K562 (cell line): ENCODE data around the gene NTPCR. TPM values are rescaled to one million over a fixed set of nuclear protein-coding genes. Genes with fewer than 3 reads are reported as not detected.

Experiments used
- ATAC-seq: fragments of 200-7000 bp; cut with Tn5 transposase; 3 replicates; pipeline ENCODE4 v1.9.1; 2020; ENCODE audit warnings: moderate library complexity
- BruUV-seq: library from RNA; stranded (reverse); fragments of 400-500 nt; replicated peaks from 2 replicates; lab custom pipeline; 2021; lab: Mats Ljungman, UMichigan
- CTCF ChIA-PET: fragments of 300-600 bp; formaldehyde crosslinking; extraction: SDS; loops from one replicate; lab custom pipeline; 2021; ENCODE audit warnings: low intra/inter-chr PET ratio; lab: Yijun Ruan, JAX
- POLR2A ChIA-PET: fragments of 300-600, 350-650 bp; sonication (Branson Sonifier 250); formaldehyde crosslinking; extraction: SDS; loops from one replicate; lab custom pipeline; 2021; ENCODE audit warnings: antibody characterized with exemption, inconsistent platforms; lab: Yijun Ruan, JAX
- DNase-seq, 4 experiments: peaks; one replicate each; pipeline versions ENCODE4 v3.0.0 to v3.0.0-alpha.2; 2011 to 2018; ENCODE audit warnings: low spot score in 3 of 4, mixed read lengths in 3 of 4; ENCODE audit errors: extremely low read depth in 1 of 4
- FAIRE-seq: peaks from 2 replicates; lab custom pipeline; 2011; peaks lifted over from hg19 to GRCh38; lab: Jason Lieb, UNC
- H2AFZ ChIP-seq: 2 replicates; pipeline ENCODE4 v1.6.0; 2011; ENCODE audit warnings: low read depth, low read length, control low read depth, inconsistent platforms
- H3K27ac ChIP-seq: fragments of 200-600 bp; 3 replicates; pipeline ENCODE4 v1.8.0; 2011; ENCODE audit warnings: low read depth, mild to moderate bottlenecking, control low read depth, inconsistent platforms, low read length, moderate library complexity, mixed read lengths; ENCODE audit errors: extremely low read depth
- H3K27me3 ChIP-seq, 2 experiments: fragments of 300-600 bp in 1 of 2; 2 replicates in 1 of 2; 3 replicates in 1 of 2; pipeline versions ENCODE4 v1.6.0 to v1.8.0; 2011; ENCODE audit warnings: inconsistent platforms in 2 of 2, low read length in 2 of 2, mild to moderate bottlenecking in 1 of 2, mixed read lengths in 1 of 2, moderate library complexity in 1 of 2; ENCODE audit not compliant: control insufficient read depth in 2 of 2, insufficient read depth in 2 of 2
- H3K36me3 ChIP-seq: fragments of 300-600 bp; 3 replicates; pipeline ENCODE4 v1.8.0; 2011; ENCODE audit warnings: mild to moderate bottlenecking, low read length, inconsistent platforms; ENCODE audit not compliant: control insufficient read depth, insufficient read depth
- H3K4me1 ChIP-seq, 2 experiments: fragments of 200-600 bp in 1 of 2; replicated peaks in 1 of 2; 2 replicates in 1 of 2; 3 replicates in 1 of 2; pipeline versions ENCODE4 v1.5.1 to v1.8.0; 2011; ENCODE audit warnings: inconsistent platforms in 2 of 2, low read length in 2 of 2, mild to moderate bottlenecking in 1 of 2, mixed read lengths in 1 of 2, moderate library complexity in 1 of 2; ENCODE audit not compliant: control insufficient read depth in 2 of 2, insufficient read depth in 2 of 2
- H3K4me2 ChIP-seq: 2 replicates; pipeline ENCODE4 v1.6.1; 2011; ENCODE audit warnings: low read length, control low read depth, inconsistent platforms, mixed read lengths; ENCODE audit not compliant: insufficient read depth
- H3K4me3 ChIP-seq: fragments of 200-600 bp; sonication (generic), shearing (Covaris generic); 2 replicates; pipeline ENCODE4 v1.5.1; 2016; ENCODE audit warnings: control low read depth, inconsistent platforms
- H3K79me2 ChIP-seq: fragments of 200-600 bp; 3 replicates; pipeline ENCODE4 v1.8.0; 2011; ENCODE audit warnings: low read length, inconsistent platforms; ENCODE audit not compliant: control insufficient read depth, insufficient read depth
- H3K9ac ChIP-seq, 2 experiments: 2 replicates each; pipeline versions ENCODE4 v1.6.0 to v1.6.1; 2011; ENCODE audit warnings: low read depth in 2 of 2, low read length in 2 of 2, control low read depth in 1 of 2, inconsistent platforms in 1 of 2, mild to moderate bottlenecking in 1 of 2, mixed read lengths in 1 of 2; ENCODE audit not compliant: insufficient read depth in 1 of 2
- H3K9me1 ChIP-seq: one replicate; pipeline ENCODE4 v1.6.0; 2011; ENCODE audit warnings: inconsistent platforms, mild to moderate bottlenecking, low read length, moderate library complexity; ENCODE audit not compliant: control insufficient read depth, insufficient read depth
- H3K9me3 ChIP-seq: replicated peaks from 2 replicates; pipeline ENCODE4 v1.5.1; 2011; ENCODE audit warnings: low read depth, low read length, inconsistent platforms; ENCODE audit not compliant: control insufficient read depth, insufficient read depth
- H4K20me1 ChIP-seq: replicated peaks from 2 replicates; pipeline ENCODE4 v1.6.1; 2011; ENCODE audit warnings: low read length, inconsistent platforms, mixed read lengths; ENCODE audit not compliant: control insufficient read depth, insufficient read depth
- FOXA1 ChIP-seq: fragments of 450-650 bp; IDR thresholded peaks from 2 replicates; pipeline ENCODE4 v1.6.1; 2016; ENCODE audit warnings: mild to moderate bottlenecking, borderline replicate concordance
- FOXK1 ChIP-seq: sonication (generic); formaldehyde crosslinking; IDR thresholded peaks from 2 replicates; pipeline ENCODE4 v1.8.0; 2022; ENCODE audit warnings: missing genetic modification reagents, mild to moderate bottlenecking, borderline replicate concordance
- NFATC3 ChIP-seq: fragments of 450-650 bp; IDR thresholded peaks from 2 replicates; pipeline ENCODE4 v1.6.1; 2017; ENCODE audit warnings: mild to moderate bottlenecking
- RBBP5 ChIP-seq: fragments of 200-600 bp; sonication (generic); IDR thresholded peaks from 2 replicates; pipeline ENCODE4 v1.6.1; 2012; ENCODE audit warnings: borderline replicate concordance, mild to moderate bottlenecking, low read length, control low read depth, inconsistent platforms; ENCODE audit not compliant: insufficient read depth, poor library complexity, severe bottlenecking
- XRCC4 ChIP-seq: IDR thresholded peaks from one replicate; pipeline ENCODE4 v1.6.1; 2011; ENCODE audit not compliant: insufficient read depth, insufficient read length; ENCODE audit errors: extremely low read depth
- WGBS: fragments of 100-300 bp; shearing (Covaris generic); methylation state at CpG from one replicate; pipeline ENCODE4 v1.1.6; 2016; ENCODE audit warnings: low coverage, mixed read lengths; ENCODE audit not compliant: insufficient coverage; ENCODE audit errors: missing lambda C conversion rate; 5-methylcytosine and 5-hydroxymethylcytosine counted together
- in situ Hi-C: fragments of 300-500 bp; cut with MboI; formaldehyde crosslinking; loops from 4 replicates; pipeline ENCODE4 v1.15.0; 2018; ENCODE audit warnings: inconsistent platforms, mixed read lengths
- intact Hi-C: fragments of 100-400 bp; cut with micrococcal nuclease; formaldehyde crosslinking; loops from 2 replicates; pipeline ENCODE4 v1.14.2; 2022
- polyA plus RNA-seq, 8 experiments: library from polyadenylated mRNA; depleted of rRNA in 4 of 8; stranded (reverse) in 5 of 8; unstranded in 3 of 8; fragments of >200 nt; fragmentation: Nextera tagmentation in 2 of 8; fragmentation: Illumina TruSeq in 1 of 8; extraction: Ambion mirVana in 2 of 8; extraction: Trizol in 1 of 8; gene quantifications; 2 replicates each; pipeline versions ENCODE4 v1.2.1 to v1.2.3, GENCODE V29; 2011 to 2014; ENCODE audit warnings: inconsistent platforms in 1 of 8, missing spikeins in 1 of 8
- total RNA-seq, 7 experiments: library from RNA; depleted of rRNA in 6 of 7; stranded (reverse); fragments of >200 nt in 6 of 7; fragmentation: Illumina TruSeq in 2 of 7; extraction: Trizol in 2 of 7; gene quantifications; 2 replicates each; pipeline versions ENCODE4 v1.2.1 to v1.2.3, GENCODE V29; 2011 to 2021; ENCODE audit warnings: low replicate concordance in 1 of 7

The NTPCR gene
- total and polyA plus RNA-seq, 9 of the 15 experiments (the other 6 are each of a cell fraction or from before 2014, with no cell fraction given), result 19.3 to 105 (median 48.8) TPM

DNA sequence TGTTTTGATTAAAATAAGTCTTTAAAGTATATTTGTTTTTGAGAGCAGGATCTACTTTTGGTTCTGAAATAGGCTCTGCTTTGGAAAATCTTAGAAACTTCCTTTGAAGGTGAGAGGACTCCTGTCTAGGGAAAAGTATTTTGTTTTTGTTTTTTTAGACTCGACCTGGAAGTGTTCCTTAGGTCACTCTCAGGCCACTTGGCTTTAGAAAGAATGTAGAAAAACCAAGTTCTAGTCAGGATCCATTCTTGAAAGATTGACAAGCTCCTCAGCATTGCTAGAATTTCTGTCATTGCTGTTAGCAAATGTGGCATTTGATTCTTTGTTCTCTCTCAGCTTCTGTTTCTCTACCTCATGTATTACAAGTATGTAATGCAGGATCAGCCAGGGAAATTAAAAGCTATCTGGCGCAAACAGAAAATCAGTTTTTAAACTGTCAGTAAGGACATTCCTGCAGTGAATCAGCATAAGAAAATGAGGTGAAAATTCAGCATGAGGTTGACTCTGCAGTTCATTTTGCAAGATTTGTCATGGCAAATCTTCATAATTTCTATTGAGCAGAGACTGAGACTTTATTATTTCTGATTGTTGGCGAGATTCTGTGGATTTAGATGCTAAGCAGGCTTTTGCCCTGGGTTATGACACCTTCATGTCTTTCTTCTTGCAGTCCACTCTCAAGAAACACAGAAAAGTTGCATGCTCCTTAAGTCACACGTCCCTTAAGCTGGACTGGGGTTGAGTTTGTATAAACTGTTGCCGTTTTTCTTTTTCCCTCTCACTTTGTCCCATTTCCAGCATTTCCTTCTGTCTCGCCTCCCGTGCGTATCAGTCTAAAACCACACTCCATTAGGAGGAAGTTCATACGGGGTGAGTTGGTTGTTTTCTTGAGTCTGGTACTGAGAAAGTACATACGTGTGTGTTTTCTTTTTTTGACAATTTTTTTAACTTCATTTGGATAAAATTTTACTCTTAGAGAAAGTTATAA, 12.6 kb downstream of the NTPCR start:
- WGBS, result 57% methylated on average over 10 of the region's 10 CpGs
- no peaks in the 10 kb centered on the region for H3K27me3 ChIP-seq
- ChIA-PET CTCF (no interaction called here), POLR2A (interaction anchor here (0.5 to 1.0 kb wide), 2 partner anchors 11 to 23 kb away, joined by 3 read pairs; no protein-coding TSS in a partner anchor)
- no peak overlapping the region for H3K4me3 ChIP-seq
- peaks cover 24% of the 10 kb centered on the region; the same call in 2 of the 3 replicates for H3K36me3 ChIP-seq
- DNase-seq, result no peak
- BruUV-seq, result no TSS peak
- H3K9me3 ChIP-seq, result no peaks in the 10 kb centered on the region
- no peak overlapping the region for H2AFZ ChIP-seq
- no peak overlapping the region for H3K4me2 ChIP-seq
- no peak for ATAC-seq
- intact Hi-C loops, result no loop called here
- H3K4me1 ChIP-seq, result no peaks in the 10 kb centered on the region; a peak in 1 of 5 replicates
- H3K9ac ChIP-seq, result no peak overlapping the region
- no peak overlapping the region for H3K27ac ChIP-seq
- FAIRE-seq, result no peak
- H3K79me2 ChIP-seq, result no peaks in the 10 kb centered on the region
- TF ChIP-seq FOXA1 (0 out of 2 replicates have a peak, but pooled peaks have one; percentile 3), RBBP5 (no peak), NFATC3 (no peak), FOXK1 (no peak), XRCC4 (no peak)
- no peaks in the 10 kb centered on the region for H3K9me1 ChIP-seq
- no peaks in the 10 kb centered on the region for H4K20me1 ChIP-seq
- in situ Hi-C loops, result no loop called here
